Hepatocyte (in vitro differentiated cells): ENCODE measurements around the gene MTARC2.

Experiments
- EZH2 ChIP-seq: fragments of 200-600 bp; sonication (generic); IDR thresholded peaks from 2 replicates; pipeline ENCODE4 v1.6.1; 2016; ENCODE audit warnings: antibody characterized with exemption, mild to moderate bottlenecking, borderline replicate concordance
- EZH2phosphoT487 ChIP-seq: fragments of 200-600 bp; sonication (generic); IDR thresholded peaks from one replicate; pipeline ENCODE4 v1.6.1; 2018; ENCODE audit warnings: antibody characterized with exemption, mild to moderate bottlenecking, low read depth, moderate library complexity; ENCODE audit not compliant: unreplicated experiment, severe bottlenecking
- TF ChIP-seq, protein P1 (sequence below): fragments of 200-600 bp; sonication (generic); IDR thresholded peaks from 2 replicates; pipeline ENCODE4 v1.5.1; 2016; ENCODE audit warnings: antibody characterized with exemption, mild to moderate bottlenecking; ENCODE audit not compliant: poor library complexity

DNA sequence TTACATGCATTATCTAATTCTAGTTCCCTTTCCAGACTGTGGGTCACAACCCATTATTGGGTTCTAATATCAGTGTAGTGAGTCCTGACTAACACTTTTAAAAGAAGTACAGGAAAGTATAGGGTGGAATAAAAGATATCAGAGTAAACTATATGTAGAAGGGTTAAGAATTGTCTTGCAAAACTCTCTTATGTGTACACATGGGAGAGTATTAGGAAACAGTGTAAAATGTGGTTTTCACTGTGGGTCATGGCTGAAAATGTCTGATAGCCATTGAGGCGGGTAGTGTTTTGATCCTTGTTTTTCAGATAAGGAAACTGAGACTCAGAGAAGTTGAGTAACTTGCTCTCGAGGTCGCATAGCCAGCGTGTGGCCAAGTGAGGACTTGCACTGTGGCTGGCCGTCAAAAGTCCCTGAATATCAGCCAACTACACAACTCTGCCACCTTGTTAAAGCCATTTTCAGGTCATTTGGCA lies 20.0 kb downstream of the MTARC2 start:
- TF ChIP-seq, protein P1, sequence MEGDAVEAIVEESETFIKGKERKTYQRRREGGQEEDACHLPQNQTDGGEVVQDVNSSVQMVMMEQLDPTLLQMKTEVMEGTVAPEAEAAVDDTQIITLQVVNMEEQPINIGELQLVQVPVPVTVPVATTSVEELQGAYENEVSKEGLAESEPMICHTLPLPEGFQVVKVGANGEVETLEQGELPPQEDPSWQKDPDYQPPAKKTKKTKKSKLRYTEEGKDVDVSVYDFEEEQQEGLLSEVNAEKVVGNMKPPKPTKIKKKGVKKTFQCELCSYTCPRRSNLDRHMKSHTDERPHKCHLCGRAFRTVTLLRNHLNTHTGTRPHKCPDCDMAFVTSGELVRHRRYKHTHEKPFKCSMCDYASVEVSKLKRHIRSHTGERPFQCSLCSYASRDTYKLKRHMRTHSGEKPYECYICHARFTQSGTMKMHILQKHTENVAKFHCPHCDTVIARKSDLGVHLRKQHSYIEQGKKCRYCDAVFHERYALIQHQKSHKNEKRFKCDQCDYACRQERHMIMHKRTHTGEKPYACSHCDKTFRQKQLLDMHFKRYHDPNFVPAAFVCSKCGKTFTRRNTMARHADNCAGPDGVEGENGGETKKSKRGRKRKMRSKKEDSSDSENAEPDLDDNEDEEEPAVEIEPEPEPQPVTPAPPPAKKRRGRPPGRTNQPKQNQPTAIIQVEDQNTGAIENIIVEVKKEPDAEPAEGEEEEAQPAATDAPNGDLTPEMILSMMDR, result no peak
- TF ChIP-seq EZH2phosphoT487 (no peak), EZH2 (no peak)
